PC-3 (cell line): Measurements from ENCODE around the gene DISC1. TPM values are rescaled to one million over a fixed set of nuclear protein-coding genes. Genes with fewer than 3 reads are reported as not detected.

Experiments used
- ATAC-seq: fragments of 200-7000 bp; cut with Tn5 transposase; 2 replicates; pipeline ENCODE4 v1.9.1; 2020; ENCODE audit warnings: mild to moderate bottlenecking, moderate library complexity
- BruUV-seq: library from RNA; stranded (reverse); fragments of 400-500 nt; replicated peaks from 2 replicates; lab custom pipeline; 2021; lab: Mats Ljungman, UMichigan
- CTCF ChIA-PET: fragments of 300-600 bp; sonication (Branson Sonifier 250); formaldehyde crosslinking; loops from one replicate; lab custom pipeline; 2022; ENCODE audit warnings: antibody characterized with exemption; lab: Charles Lee
- POLR2A ChIA-PET: fragments of 300-600 bp; sonication (Branson Sonifier 250); formaldehyde crosslinking; loops from one replicate; lab custom pipeline; 2022; ENCODE audit warnings: antibody characterized with exemption; ENCODE audit not compliant: unreplicated experiment; lab: Charles Lee
- DNase-seq: peaks from one replicate; pipeline ENCODE4 v3.0.0-alpha.2; 2015
- H2AFZ ChIP-seq: fragments of 300-600 bp; sonication (generic); 2 replicates; pipeline ENCODE4 v1.6.0; 2016; ENCODE audit warnings: antibody characterized with exemption, low read length
- H3F3A ChIP-seq: fragments of 300-600 bp; sonication (generic); one replicate; pipeline ENCODE4 v1.6.0; 2017; ENCODE audit warnings: antibody characterized with exemption, low read length, control low read depth, mild to moderate bottlenecking; ENCODE audit not compliant: unreplicated experiment
- H3K27ac ChIP-seq: fragments of 300-600 bp; sonication (generic); 2 replicates; pipeline ENCODE4 v1.5.1; 2016; ENCODE audit warnings: mild to moderate bottlenecking, low read length
- H3K27me3 ChIP-seq: fragments of 300-600 bp; sonication (generic); 2 replicates; pipeline ENCODE4 v1.6.1; 2016; ENCODE audit warnings: low read length, mixed read lengths
- H3K36me3 ChIP-seq: fragments of 300-600 bp; sonication (generic); 2 replicates; pipeline ENCODE4 v1.6.1; 2016; ENCODE audit warnings: low read depth, mixed run types, low read length, mixed read lengths
- H3K4me1 ChIP-seq: fragments of 300-600 bp; sonication (generic); 2 replicates; pipeline ENCODE4 v1.5.1; 2016; ENCODE audit warnings: low read length; ENCODE audit not compliant: insufficient read depth
- H3K4me2 ChIP-seq: fragments of 300-600 bp; sonication (generic); 2 replicates; pipeline ENCODE4 v1.6.0; 2016; ENCODE audit warnings: low read length
- H3K4me3 ChIP-seq: fragments of 300-600 bp; sonication (generic); 2 replicates; pipeline ENCODE4 v1.5.1; 2016; ENCODE audit warnings: mild to moderate bottlenecking, low read length, mixed read lengths
- H3K79me2 ChIP-seq: fragments of 300-600 bp; sonication (generic); 2 replicates; pipeline ENCODE4 v1.6.1; 2017; ENCODE audit warnings: low read length, mixed read lengths
- H3K9ac ChIP-seq: fragments of 300-600 bp; sonication (generic); 2 replicates; pipeline ENCODE4 v1.6.0; 2016; ENCODE audit warnings: mild to moderate bottlenecking, low read length
- H3K9me2 ChIP-seq: fragments of 300-600 bp; sonication (generic); replicated peaks from 2 replicates; pipeline ENCODE4 v1.6.1; 2016; ENCODE audit warnings: mixed run types, low read length, mixed read lengths
- H3K9me3 ChIP-seq: fragments of 300-600 bp; sonication (generic); 2 replicates; pipeline ENCODE4 v1.6.1; 2016; ENCODE audit warnings: low read length, mixed read lengths
- H4K20me1 ChIP-seq: fragments of 300-600 bp; sonication (generic); 2 replicates; pipeline ENCODE4 v1.6.1; 2016; ENCODE audit warnings: low read length, mixed read lengths
- CTCF ChIP-seq: fragments of 300-600 bp; sonication (generic); conservative IDR thresholded peaks from 2 replicates; pipeline ENCODE4 v1.5.1; 2017; ENCODE audit warnings: antibody characterized with exemption, low read depth, mild to moderate bottlenecking, low read length
- EZH2 ChIP-seq: fragments of 300-600 bp; sonication (generic); IDR thresholded peaks from one replicate; pipeline ENCODE4 v1.6.1; 2017; ENCODE audit warnings: antibody characterized with exemption, mild to moderate bottlenecking, low read length; ENCODE audit not compliant: unreplicated experiment
- EZH2phosphoT487 ChIP-seq: fragments of 300-600 bp; sonication (generic); IDR thresholded peaks from 2 replicates; pipeline ENCODE4 v1.6.1; 2018; ENCODE audit warnings: mild to moderate bottlenecking, antibody characterized with exemption, low read length, borderline replicate concordance
- intact Hi-C: fragments of 100-400 bp; cut with micrococcal nuclease; formaldehyde crosslinking; loops from 2 replicates; pipeline ENCODE4 v1.9.0; 2023
- total RNA-seq: library from RNA; depleted of rRNA; stranded (reverse); fragments of >200 nt; gene quantifications from 2 replicates; pipeline ENCODE4 v1.2.3, GENCODE V29; 2014

DISC1 gene
- total RNA-seq, 1 experiment from 2014 or later: 3.4 TPM

- ChIA-PET CTCF (no interaction called here), POLR2A (no interaction called here)
- Histone ChIP-seq H2AFZ (no peak overlapping the region), H3K9me3 (no peaks in the 10 kb centered on the region), H4K20me1 (no peaks in the 10 kb centered on the region), H3K79me2 (no peaks in the 10 kb centered on the region), H3K27me3 (no peaks in the 10 kb centered on the region), H3K27ac (no peak overlapping the region), H3K9ac (no peak overlapping the region), H3K9me2 (no peaks in the 10 kb centered on the region), H3K4me2 (no peak overlapping the region), H3K4me1 (peaks cover 20% of the 10 kb centered on the region), H3K36me3 (no peaks in the 10 kb centered on the region), H3F3A (no peaks in the 10 kb centered on the region), H3K4me3 (no peak overlapping the region)
- intact Hi-C loops: no loop called here
- BruUV-seq: no TSS peak
- ATAC-seq (no peak), DNase-seq (no peak)
- no peak for TF ChIP-seq EZH2
These were observed 312.5 kb downstream of the DISC1 start for GRCh38 chr1:231939118-231939517.

- POLR2A ChIA-PET: no interaction called here
- H3F3A ChIP-seq: no peaks in the 10 kb centered on the region
- no peaks in the 10 kb centered on the region for H4K20me1 ChIP-seq
- no peaks in the 10 kb centered on the region for H3K79me2 ChIP-seq
- no TSS peak for BruUV-seq
- H3K27ac ChIP-seq: no peak overlapping the region
- H2AFZ ChIP-seq: no peak overlapping the region
- H3K36me3 ChIP-seq: no peaks in the 10 kb centered on the region
- intact Hi-C loops: no loop called here
- TF ChIP-seq CTCF (no peak), EZH2 (no peak), EZH2phosphoT487 (no peak)
- CTCF ChIA-PET: no interaction called here
- no peaks in the 10 kb centered on the region for H3K9me2 ChIP-seq
- ATAC-seq: no peak
- H3K9me3 ChIP-seq: no peaks in the 10 kb centered on the region
- H3K27me3 ChIP-seq: no peaks in the 10 kb centered on the region
- peaks cover 14% of the 10 kb centered on the region for H3K4me1 ChIP-seq
- H3K4me3 ChIP-seq: no peak overlapping the region
- DNase-seq: no peak
- no peak overlapping the region for H3K9ac ChIP-seq
- H3K4me2 ChIP-seq: no peak overlapping the region
These were observed 313.5 kb downstream of the DISC1 start for GRCh38 chr1:231940116-231940515.

- Histone ChIP-seq H3K9me2 (no peaks in the 10 kb centered on the region), H3K27me3 (no peaks in the 10 kb centered on the region), H3K9me3 (no peaks in the 10 kb centered on the region), H3K4me1 (peaks cover 13% of the 10 kb centered on the region), H3K4me2 (no peak overlapping the region), H3F3A (no peaks in the 10 kb centered on the region), H2AFZ (no peak overlapping the region), H3K9ac (no peak overlapping the region), H3K79me2 (no peaks in the 10 kb centered on the region), H4K20me1 (no peaks in the 10 kb centered on the region), H3K36me3 (no peaks in the 10 kb centered on the region), H3K4me3 (no peak overlapping the region), H3K27ac (no peak overlapping the region)
- no peak for ATAC-seq
- ChIA-PET POLR2A (no interaction called here), CTCF (no interaction called here)
- TF ChIP-seq EZH2: no peak
- TF ChIP-seq EZH2phosphoT487: no peak
- no peak for TF ChIP-seq CTCF
- intact Hi-C loops: no loop called here
- BruUV-seq: no TSS peak
- DNase-seq: no peak
These were observed 314.1 kb downstream of the DISC1 start for GRCh38 chr1:231940701-231941100.
